GM18858 (cell line): ENCODE measurements around the gene AK1.
"Not testable (repeated sequence)": the region's sequence is repeated elsewhere in the genome, so short reads cannot be mapped to it uniquely, and the experiment has no call there.

Source experiments
- ATAC-seq: cut with Tn5 transposase; IDR thresholded peaks from one replicate; pipeline ENCODE4 v1.9.1; 2021; ENCODE audit not compliant: unreplicated experiment

AK1 gene

DNA sequence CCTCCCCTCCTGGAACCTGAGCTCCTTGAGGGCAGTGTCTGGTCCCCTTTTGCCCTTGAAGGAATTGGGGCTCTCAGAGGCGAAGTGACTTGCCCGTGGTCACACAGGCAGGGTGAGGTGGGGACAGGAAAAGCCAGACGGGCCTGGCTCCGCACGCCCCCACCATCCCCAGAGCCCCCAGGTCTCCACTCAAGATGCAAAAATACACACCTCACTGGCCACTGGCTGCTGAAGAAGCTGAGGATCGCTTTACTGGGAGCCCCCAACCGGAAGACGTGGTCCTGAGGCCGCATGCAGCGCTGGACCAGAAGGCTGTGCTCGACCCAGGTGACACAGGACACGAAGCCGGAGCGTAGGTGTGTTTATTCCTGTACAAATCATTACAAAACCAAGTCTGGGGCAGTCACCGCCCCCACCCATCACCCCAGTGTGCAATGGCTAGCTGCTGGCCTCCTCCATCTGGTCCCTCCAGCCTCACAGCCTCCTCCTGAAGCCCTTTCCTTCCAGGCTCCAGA, 7.6 kb upstream of the AK1 start:
- no peak for ATAC-seq

DNA sequence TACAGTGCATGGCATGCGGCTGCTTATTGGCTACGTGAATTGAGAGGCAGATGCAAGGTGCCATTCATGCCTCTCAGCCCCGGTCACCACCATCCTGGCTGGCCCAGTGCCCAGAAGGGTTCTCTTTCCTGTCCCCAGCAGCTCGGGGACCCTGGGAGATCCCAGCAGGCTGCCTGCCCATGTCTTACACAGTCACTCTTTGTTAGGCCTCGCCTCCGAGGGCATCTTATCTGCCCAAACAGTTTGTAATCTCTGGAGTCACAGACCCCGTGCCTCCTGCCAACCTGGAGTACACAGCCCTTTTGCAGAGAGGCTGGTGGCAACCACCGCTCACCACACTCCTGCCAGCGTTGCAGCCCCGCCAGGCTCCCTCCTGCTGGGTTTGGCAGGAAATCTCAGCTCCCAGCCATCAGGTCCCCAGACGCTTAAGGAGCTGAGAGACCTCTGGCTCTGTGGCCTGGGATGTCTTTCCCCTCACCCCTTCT, 7.0 kb upstream of the AK1 start:
- ATAC-seq, result no peak

DNA sequence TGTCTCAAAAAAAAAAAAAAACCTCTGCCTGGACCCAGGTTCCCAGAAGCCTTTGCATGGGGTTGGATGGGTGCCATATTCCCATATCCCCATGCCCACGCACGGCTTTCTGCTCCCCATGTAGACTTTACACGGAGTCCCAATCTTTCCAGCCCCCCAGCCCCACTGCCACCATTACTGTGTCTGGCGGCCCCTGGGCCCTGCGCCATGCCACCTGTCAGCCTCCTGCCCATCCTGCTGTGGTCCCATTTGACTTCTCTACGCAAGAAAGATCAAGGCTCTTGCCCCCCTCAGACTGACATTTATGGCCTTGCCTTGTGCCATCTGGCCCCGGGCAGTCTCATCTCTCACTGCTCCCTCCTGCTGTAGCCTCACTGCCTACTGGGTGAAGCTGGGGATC, 6.5 kb upstream of the AK1 start:
- no peak for ATAC-seq

DNA sequence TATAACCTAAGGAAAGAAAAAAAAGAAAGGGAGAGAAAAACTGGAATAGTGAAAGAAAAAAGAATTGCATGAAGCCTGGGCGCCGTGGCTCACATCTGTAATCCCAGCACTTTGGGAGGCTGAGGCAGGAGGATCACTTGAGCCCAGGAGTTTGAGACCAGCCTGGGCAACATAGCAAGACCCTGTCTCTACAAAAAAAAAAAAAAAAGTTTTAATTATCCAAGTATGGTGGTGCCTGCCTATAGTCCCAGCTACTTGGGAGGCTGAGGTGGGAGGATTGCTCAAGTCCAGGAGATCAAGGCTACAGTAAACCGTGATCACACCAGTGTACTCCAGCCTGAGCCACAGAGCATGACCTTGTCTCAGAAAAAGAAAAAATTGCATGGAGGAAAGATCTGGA, 4.2 kb upstream of the AK1 start:
- ATAC-seq, result not testable (repeated sequence)

DNA sequence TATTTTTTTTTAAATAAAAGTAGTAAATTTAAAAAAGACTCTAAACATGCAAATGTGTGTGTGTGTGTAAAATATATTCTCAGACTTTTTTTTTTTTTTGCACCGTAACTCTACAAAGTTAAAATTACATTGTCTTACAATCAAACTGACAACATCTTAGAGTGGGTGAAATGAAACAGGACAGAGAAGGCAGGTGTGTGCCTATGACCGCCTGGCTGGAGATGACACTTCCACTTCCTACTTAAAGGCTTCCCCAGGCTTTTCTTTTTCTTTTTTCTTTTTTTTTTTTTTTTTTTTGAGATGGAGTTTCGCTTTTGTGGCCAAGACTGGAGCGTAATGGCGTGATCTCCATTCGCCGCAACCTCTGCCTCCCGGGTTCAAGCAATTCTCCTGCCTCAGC, 2.7 kb upstream of the AK1 start:
- no peak for ATAC-seq

DNA sequence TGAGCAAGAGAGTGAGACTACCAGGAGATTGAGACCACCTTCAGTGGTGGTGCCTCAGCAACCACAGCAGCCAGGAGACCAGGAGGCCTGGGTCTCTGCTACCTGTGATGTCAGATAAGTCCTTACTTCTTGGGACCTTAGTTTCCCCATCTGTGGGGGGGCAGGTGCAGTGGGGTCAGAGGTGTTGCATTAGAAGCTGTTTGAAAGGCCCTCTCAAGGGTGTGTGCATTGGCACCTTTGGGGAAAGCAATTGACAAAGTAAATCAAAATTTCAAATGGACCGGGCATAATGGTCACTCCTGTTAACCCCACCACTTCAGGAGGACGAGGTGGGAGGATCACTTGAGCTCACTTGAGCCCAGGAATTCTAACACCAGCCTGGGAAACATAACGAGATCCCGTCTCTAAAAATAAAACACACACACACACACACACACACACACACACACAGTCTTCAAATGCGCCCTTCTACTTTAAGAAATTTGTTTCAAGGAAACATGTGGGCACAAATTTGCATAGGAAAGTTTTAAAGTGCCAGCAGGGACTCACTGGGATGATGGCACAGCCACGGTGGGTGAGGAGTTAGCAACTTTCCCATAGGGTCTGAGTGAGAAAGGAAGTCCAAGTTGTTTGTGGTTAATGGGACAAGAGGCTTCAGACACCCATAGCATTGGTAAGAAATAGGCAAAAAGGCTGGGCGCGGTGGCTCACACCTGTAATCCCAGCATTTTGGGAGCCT, 1.3 kb upstream of the AK1 start:
- no peak for ATAC-seq

DNA sequence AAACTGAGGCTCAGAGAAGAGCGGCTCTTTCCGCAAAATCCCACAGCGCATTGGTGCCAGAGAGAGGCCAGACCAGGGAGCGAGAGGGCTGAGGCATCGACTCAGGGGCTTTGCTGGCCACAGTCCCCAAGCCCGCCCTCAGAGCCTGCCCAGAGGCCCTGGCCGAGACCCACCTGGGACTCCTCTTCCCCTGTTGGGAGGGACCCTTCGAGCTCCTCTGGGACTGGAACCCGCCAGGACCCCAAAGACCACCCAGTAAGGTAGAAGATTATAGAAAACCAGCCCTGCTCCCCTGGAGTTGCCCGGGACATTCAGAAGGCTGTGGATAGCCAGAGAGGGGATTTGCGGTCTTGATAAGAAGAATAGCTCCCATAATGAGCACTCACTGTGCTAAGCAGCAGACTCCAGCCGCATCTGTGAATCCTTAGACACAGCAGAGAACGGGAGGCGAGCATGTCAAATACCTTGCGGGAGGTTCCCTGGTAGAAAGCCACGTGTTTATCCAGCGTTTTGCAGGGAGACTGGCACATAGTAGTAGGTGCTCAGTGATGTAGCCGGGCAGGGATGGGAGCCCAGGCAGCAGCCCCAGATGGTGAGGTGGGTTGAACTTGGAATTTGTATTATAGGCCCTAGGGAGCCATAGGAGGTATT, 651 bp upstream of the AK1 start:
- no peak for ATAC-seq

DNA sequence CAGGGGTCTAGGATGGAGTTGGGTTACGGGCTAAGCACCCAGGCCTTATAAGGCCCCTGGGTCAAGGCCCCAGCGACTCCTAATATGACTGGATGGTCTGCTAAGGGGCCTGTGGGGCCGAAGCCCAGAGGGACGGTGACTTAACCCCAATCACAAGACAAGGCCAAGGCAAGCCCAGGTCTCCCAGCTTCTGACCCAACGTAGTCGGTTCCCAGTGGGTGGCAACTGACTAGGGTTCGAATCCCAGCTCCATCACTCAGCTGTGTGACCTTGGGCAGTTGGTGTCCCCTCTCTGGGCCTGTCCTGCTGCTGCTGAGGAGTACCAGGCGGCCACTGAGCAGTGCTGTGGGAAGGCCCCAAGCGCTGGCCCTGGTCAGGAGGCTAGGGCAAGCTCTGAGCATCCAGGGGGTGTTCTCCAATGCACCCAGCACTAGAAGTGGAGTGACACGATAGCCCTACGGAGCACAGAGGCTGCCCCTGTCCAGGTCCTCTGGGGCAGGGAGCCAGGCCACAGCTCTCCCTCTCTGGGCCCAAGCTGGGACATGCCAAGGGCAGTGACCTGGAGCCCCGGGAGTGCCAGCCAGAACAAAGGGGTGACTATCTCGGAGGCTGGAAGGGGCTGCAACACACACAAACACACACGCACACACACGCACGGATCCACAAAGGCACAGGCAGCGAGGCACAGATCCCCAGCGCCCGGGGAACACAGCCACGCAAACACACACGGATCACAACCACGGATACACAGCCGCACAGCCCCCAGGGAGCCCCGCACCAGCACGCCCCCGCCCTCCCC, 512 bp downstream of the AK1 start:
- no peak for ATAC-seq

DNA sequence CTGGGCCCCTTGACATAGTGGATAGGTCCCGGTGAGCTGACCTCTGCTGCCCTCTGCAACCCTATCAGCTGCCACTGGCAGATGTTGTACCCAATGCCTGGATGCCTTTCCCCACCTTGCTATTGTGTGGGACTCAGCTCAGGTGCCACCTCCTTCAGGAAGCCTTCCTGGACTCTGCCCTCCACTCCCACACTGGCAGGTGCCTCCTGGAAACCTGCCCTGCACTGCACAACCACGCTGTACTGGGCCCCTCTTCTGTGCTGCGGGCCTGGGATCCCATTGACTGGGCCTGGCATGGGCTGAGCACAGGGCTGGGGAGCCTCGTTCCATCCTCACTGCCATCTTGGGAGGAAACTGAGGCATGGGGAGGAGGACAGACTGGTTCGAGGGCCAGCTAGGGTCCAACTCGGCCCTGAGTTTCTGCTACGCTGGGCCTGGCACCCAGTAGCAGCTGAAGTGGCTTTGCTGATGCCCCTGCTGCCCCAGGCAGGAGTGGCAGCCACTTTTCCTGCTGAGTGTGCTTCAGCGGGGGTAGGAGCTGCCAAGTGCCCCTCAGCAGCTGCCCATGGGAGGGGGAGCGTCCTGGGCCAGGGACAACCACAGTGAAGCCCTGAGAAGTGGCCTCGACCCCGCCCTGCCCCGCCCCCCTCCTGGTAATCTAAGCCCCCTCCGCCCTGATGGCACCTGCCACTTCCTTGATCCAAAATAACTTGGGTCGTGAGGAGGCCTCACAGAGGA, 1.3 kb downstream of the AK1 start:
- no peak for ATAC-seq

DNA sequence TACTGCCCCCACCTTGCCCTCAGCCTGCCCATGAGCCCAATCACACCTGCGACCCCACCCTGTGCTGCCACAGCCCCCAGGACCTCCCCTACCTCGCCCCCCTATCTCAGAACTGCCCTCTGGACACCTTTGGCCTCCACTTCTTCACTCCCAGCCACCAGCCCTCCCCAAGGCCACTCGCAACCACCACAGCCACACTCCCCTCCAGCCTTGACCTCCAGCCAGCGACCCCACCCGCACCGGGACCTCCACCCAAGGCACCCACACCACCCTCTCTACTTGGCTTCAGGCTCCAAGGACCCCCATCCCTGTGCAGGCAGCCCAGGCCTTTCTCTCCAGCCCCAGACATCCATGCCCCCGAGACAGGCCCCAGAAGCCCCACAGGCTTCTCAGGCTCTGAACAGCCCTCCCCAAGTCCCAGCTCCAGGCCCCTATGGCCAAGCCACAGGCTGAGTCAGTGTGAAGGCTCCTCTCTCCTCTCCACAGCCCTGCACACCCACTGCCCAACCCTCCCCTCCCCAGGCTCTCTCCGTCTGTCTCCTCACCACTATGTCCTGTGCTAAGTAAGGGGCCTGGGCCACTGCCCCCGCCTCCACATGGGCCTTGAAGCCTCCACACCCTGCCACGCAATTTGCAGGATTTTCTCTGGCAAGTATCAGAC, 2.0 kb downstream of the AK1 start:
- no peak for ATAC-seq

DNA sequence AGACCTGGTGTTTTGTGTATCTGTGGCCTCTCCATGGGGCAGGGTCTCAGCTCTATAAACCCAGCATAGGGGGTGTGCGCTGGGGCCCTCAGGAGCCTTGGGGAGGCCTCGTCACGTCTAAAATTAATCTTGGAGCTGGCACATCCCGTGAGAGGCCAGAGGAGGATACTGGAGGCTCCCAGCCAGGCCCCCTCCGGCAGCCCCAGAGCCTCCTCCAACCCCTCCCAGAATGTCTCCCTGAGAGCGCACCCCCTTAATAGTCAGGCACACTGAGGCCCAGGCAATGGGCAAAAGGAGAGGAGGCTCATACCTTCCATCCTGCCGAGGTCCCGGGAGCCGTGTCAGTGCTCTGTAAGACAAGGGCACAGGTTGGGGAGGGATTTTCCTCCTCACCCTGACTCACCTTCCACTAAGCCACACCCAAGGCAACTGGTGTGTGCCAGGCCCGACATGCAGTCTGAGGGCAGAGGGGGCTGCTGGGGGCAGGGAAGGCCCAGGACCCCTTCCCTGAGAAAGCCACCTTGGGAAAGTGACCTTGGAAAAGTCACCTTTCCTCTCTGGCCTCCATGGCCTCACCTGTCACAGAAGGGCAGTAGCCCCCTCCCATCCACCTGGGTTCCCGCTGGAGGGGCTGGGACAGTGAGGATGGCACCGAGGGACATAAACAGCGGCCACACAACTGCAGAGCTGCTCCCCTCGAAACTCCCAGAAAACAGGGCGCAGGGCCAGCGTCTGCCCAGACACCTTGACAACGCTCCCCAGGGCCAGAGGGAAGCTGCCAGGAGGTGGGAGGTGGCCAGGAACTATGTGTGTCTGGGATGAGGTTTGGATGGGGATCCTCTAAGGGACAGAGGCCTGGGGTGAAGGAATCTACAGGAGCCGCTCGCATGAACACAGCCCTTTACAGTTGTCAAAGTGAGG, 2.9 kb downstream of the AK1 start:
- no peak for ATAC-seq

DNA sequence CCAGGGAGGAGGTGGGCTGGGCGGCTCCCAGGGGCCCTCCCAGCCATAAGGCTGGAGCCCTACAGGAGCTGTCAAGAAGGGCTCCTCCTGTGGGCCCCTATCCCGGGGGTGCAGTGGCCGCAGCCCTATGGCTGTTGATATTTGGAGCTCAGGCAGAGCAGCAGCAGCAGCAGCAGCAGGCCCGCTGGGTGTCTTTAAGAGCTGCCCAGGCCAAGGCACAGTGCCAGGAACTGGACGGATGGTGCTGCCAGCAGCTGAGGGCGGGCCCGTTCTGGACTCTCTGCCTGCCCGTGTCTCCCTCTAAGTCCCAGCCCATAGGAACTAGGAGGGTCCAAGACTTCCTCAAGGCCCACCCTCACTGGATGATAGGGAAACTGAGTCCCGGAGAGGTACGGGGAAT, 3.6 kb downstream of the AK1 start:
- ATAC-seq, result no peak

DNA sequence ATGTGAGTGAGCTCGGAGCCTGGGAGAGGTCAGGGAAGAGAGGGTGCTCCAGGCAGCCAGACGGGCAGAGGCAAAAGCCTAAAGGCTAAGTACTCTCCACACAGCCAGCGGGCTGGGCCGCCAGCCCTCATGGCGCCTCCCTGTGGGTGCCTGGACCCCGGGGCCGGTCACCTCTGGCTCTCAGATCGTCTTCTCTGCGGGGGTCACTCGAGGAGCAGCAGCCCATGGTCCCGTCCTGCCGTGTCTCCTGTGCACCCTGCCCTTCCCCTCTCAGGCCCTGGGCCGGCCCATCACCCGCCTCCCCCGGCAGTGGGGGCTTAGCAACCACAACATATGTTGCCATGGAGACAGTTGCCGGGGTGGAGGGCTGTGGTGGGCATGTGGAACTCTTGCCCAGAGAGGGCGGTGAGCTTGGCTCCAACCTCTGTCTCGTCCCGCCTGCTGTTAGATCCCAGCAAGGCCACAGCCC, 4.2 kb downstream of the AK1 start:
- no peak for ATAC-seq

DNA sequence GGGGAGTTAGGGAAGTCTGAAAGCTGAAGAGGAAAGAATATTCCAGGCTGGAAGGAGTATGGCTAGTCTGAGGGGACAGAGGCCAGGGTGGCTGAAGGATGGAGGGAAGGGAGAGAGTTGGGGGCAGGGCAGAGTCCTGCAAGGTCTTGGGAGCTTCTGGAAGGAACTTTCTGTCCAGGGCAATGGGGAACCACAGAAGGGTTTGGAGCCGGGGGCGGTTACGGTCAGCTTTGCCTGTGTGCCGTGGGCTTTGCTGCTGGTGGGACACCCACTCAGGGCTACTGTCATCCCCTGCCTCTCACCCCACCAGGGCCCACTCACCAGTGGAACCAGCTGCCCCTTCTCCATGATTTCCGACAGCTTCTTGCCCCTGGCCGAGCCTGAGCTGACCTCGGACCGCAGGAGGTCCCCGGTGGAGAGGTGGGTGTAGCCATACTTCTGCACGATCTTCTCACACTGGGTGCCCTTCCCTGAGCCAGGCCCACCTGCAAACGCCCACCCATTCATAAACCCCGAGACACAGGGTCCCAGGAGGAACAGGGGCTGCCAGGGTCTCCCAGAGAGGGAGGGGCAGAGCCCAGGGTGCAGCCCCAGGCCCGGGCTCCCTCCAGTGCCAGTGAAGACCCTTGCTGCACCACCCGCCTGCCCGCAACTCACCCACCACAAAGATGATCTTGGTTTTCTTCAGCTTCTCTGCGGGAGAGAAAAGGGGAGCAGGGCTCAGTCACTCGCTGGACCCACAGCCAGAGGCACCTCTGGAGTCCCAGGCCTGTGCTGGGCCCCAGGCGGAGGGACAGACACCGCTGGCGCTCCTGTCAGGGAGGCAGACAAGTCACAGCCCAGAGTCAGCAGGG, 4.9 kb downstream of the AK1 start:
- ATAC-seq, result no peak

DNA sequence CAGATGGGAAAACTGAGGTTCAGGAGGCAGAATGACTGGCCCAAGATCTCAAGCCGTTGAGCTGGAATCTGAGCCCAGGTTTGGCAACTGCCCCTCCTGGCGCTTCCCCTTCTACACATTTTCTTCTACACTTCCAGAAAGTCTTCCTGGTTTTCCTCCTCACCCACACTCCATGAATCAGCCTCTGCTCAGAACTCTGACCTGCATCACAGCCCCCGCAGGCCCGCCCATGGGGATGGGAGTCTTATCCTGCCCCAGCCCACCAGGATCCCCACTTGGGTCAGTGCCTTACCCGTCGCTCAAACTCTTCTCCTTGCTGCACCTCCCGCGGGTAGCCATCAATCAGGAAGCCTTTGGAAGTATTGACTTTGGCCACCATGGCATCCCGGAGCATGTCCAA, 5.9 kb downstream of the AK1 start:
- ATAC-seq, result no peak

DNA sequence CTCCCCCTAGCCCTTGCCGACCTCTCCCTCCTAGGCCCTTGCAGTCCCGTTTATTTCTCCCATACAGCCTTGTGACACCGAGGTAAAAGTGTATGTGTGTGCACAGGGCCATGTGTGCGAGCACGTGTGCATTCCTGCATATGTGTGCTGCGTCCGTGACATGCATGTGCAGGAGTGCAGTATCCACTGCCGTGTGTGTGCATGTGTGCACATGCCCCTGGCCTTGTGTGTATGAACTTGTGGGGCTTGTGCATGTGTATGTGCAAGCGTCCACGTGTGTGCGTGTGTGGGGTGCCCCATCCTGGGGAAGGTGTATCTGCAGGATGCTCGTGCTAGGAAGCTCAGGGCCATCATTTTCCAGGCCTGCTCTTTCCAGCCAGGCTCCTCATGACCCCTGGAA, 6.6 kb downstream of the AK1 start:
- ATAC-seq, result no peak

DNA sequence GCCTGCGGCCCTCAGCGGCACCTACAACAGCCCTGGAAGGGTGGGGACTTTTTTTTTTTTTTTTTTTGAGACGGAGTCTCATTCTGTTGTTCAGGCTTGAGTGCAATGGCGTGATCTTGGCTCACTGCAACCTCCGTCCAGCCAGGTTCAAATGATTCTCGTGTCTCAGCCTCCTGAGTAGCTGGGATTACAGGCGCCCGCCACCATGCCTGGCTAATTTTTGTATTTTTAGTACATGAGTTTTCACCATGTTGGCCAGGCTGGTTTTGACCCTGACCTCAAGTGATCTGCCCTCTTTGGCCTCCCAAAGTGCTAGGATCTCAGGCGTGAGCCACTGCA, 7.4 kb downstream of the AK1 start:
- ATAC-seq, result not testable (repeated sequence)

DNA sequence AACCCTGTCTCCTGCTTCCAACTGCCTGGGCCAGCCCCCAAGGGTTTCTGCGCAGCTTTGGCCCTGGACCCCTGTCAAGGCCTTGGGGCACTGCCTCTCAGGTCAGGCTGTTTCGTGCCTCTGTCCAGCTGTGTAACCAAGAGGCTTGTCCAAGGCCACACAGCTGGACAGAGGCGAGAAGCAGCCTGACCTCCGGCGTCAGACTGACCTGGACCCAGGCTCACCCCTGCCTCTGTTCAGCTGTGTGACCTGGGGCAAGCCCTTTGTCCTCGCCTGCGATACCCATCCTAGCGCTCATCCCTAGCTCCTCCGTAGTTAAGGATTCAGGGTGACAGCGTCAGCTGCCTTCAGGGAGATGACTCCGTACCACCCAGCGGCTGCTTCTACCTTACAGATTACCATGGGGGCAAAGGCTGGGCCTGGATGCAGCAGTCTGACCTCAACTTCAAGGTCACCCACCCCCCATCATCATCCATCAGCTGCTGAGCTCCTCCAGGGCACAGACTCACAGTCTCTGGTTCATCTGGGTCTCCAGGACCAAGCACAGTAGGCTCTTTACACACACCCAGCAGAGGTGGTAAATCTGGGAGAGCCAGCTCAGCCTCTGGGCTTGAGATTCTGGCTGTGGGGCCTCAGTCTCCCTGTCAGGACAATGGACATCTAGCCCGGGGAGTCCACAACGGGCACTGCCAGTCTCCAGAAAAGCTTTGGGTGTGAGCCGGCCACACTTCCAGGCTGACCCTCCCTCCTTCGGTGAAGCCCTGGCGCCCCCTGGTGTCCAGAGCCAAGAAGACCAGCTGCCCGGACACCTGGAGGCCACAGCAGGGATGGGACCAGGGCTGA, 7.9 kb downstream of the AK1 start:
- ATAC-seq, result no peak
